ACHN (cell line): ENCODE measurements around the gene ANKRD2.
A peak's percentile ranks its signal among the peaks of the same experiment; 100 is the strongest.
"Not testable (repeated sequence)": the region's sequence is repeated elsewhere in the genome, so short reads cannot be mapped to it uniquely, and the experiment has no call there.

Experiments
- DNase-seq: peaks from one replicate; pipeline ENCODE4 v3.0.0-alpha.2; 2015
- in situ Hi-C: cut with HindIII; loops from 2 replicates; pipeline ENCODE4 v1.10.0; 2017; ENCODE audit warnings: low sequenced_read_pairs, low pct_ligation_motif_present, low pct_unique_long_range_greater_than_20kb

ANKRD2 gene

GRCh38 chr10:97543025-97543546 lies 29.5 kb upstream of the ANKRD2 start:
- in situ Hi-C loops: no loop called here
- peak; percentile 89 for DNase-seq

- no peak for DNase-seq
- in situ Hi-C loops: no loop called here
These were observed 25.9 kb upstream of the ANKRD2 start for GRCh38 chr10:97546456-97547270.

- no peak for DNase-seq
- in situ Hi-C loops: no loop called here
These were observed 25.3 kb upstream of the ANKRD2 start for GRCh38 chr10:97547271-97547600.

- no peak for DNase-seq
- in situ Hi-C loops: no loop called here
These were observed 24.6 kb upstream of the ANKRD2 start for GRCh38 chr10:97547962-97548361.

- no peak for DNase-seq
- in situ Hi-C loops: no loop called here
These were observed 23.6 kb upstream of the ANKRD2 start for GRCh38 chr10:97548828-97549455.

GRCh38 chr10:97549587-97550322 lies 22.8 kb upstream of the ANKRD2 start:
- no peak for DNase-seq

GRCh38 chr10:97550336-97551149 lies 22.0 kb upstream of the ANKRD2 start:
- in situ Hi-C loops: no loop called here
- DNase-seq: no peak

More at GRCh38 chr10:97549587-97550322, 22.8 kb upstream of the ANKRD2 start:
- in situ Hi-C loops: no loop called here

- DNase-seq: no peak
- in situ Hi-C loops: no loop called here
These were observed 21.3 kb upstream of the ANKRD2 start for GRCh38 chr10:97551271-97551670.

GRCh38 chr10:97553575-97554031 lies 19.0 kb upstream of the ANKRD2 start:
- peak; percentile 72 for DNase-seq
- in situ Hi-C loops: no loop called here

- DNase-seq, in situ Hi-C loops: not testable (repeated sequence)
These were observed 18.2 kb upstream of the ANKRD2 start for GRCh38 chr10:97554336-97554735.

GRCh38 chr10:97555541-97555940 lies 17.0 kb upstream of the ANKRD2 start:
- DNase-seq: peak; percentile 34
- in situ Hi-C loops: not testable (repeated sequence)

- in situ Hi-C loops: not testable (repeated sequence)
- DNase-seq: peak; percentile 80
These were observed 11.7 kb upstream of the ANKRD2 start for GRCh38 chr10:97560731-97561381.

- DNase-seq, in situ Hi-C loops: not testable (repeated sequence)
These were observed 11.0 kb upstream of the ANKRD2 start for GRCh38 chr10:97561386-97562077.

GRCh38 chr10:97562329-97562728 lies 10.2 kb upstream of the ANKRD2 start:
- in situ Hi-C loops, DNase-seq: not testable (repeated sequence)

GRCh38 chr10:97563337-97563736 lies 9.2 kb upstream of the ANKRD2 start:
- in situ Hi-C loops: no loop called here
- no peak for DNase-seq

GRCh38 chr10:97564776-97565175 lies 7.8 kb upstream of the ANKRD2 start:
- in situ Hi-C loops: no loop called here
- no peak for DNase-seq

- in situ Hi-C loops: no loop called here
- no peak for DNase-seq
These were observed 6.1 kb upstream of the ANKRD2 start for GRCh38 chr10:97566336-97566996.
